HTR-8/SVneo (cell line): ENCODE data around the gene EVI5.

Source experiments
- DNase-seq: peaks from one replicate; pipeline ENCODE4 v3.0.0; 2011; ENCODE audit warnings: low spot score, mixed read lengths; ENCODE audit not compliant: insufficient read length
- FAIRE-seq: peaks from 2 replicates; lab custom pipeline; 2011; peaks lifted over from hg19 to GRCh38; lab: Jason Lieb, UNC

Gene EVI5

DNA sequence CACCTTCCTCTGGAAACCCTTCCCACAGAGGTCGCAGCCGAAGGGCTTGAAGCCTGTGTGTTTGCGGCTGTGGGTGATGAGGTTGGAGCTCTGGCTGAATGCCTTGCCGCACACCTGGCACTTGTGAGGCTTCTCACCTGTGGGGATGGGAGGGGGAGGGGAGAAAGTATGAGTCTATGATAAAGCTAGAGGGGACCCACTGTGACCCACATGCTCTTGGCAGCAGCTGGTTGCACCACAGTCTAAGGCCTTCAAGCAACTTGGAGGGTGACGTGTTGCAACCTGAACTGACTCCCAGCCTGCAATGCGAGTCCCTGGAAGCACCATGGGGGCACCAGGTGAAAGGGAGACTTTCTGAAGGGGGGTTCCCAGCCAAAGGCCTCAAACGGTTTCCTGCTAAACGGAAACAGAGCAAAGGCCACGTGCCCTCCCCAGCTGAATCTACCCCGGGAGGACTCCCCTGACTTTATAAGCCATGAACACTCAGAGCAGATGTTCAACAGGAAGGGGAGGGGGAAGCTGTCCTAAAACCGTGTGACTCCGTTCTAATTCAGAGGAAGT lies 308.8 kb downstream of the EVI5 start:
- FAIRE-seq, result no peak

DNA sequence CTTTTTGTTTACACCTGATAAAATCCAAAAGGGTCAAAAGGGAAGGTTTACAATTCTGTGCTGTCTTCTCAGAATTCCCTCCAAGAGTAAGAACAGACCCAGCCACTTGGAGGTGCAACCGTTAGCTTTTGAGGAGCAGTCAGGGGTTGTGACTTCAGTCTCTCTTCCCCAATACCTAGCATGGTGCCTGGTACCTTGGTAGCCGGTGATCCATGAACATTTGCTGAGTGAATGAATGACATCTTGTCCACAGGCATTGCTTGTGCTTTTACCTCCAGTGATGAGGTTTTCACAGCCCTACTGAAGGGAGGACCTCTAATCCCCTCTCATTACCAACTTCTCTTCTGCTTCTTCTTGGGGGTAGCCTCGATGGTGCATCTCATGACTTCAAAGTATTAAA lies 309.9 kb downstream of the EVI5 start:
- DNase-seq, result no peak
- FAIRE-seq, result no peak

More for the DNA sequence above, 308.8 kb downstream of the EVI5 start:
- DNase-seq, result no peak

DNA sequence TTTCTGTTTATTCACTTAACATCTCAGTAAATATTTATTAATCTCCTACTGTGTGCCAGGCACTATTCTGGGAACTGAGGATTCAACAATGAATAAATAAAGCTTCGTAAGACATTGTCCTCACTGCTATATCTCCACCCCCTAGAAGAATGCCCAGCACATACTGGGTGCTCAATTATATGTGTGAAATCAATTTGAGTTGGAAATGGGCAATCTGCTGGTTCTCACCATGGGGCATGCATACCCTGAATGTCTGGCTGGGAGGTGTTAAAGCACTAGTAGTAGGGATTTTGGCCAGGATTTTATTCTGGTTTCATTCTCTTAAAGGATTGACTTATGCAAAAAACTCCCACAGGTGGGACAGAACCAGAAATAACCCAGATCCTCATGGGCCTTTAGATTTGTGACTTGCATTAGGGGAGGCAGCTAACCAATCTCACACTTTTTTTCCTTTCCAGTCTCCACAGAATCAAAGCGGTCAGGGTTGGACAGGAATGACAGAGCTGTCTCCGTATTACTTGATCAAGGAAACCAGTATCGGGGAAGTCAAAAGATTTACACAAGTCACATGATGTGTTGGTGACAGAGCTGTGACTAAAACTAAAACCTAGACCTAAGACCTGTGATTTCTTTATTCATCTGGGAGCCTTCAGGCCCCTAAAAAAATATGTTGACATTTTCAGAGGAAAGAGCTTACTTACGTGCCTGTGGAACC lies 311.0 kb downstream of the EVI5 start:
- DNase-seq, result no peak
- FAIRE-seq, result no peak

DNA sequence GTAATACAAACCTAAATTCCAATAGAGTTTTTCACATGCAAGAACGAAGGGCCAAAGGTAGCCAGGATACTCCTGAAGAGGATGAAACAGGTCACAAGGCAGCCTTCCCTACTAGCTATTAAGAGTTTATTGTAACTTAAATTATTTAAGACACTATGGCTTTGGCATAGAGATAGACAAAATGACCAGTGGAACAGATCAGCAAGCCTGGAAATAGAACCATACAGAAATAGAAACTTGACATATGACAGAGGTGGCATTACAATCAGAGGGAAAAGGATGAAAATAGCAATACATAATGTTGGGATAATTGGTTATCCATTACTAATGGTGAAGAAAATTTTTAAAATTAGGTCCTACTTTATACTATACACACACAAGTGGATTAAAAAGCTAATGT lies 314.7 kb downstream of the EVI5 start:
- FAIRE-seq (no peak), DNase-seq (no peak)

DNA sequence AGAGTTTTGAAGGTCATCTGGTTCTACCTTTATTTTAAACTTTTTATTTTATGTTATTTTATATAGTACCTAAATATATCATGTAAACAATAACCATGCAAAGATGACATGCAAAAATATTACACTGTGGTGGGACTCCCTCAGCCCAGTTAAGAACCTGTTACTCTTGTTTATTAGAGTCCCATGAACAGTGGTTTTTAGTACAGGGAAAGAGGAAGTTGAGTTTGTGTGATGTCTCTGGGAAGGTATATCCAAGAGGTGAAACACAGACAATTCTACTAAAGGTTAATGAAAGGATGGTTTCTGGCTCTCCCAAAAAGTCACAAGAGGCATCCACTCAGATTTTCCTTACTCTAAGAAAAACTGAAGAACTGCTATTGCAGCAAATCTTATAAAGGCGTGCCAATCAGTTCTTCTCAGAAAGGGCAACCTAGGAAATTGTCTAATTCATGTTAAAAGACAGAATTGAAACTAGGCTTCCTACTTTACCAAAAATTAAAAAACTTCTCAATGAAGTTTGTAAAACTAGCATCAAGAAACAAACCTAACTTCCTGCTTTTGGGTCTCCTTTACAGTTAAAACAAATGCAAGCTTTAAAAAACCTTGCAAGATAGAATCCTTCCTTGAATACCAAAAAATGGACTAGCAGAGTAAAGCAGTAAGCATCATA lies 318.1 kb downstream of the EVI5 start:
- no peak for DNase-seq
- no peak for FAIRE-seq

DNA sequence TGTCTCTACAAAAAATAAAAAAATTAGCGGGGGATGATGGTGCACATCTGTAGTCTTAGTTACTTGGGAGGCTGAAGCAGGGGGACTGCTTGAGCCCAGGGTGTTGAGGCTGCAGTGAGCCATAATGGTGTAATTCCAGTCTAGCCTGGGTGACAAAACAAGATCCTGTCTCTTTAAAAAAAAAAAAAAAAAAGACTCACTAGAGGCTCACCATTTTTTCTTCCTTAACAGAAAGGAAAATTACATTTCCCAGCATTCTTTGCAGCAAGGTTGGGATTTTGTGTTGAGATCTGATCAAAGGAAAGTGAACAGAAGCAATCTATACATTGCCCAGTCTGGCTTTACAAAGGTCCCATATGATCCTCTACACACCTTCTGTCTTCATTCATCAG lies 319.7 kb downstream of the EVI5 start:
- FAIRE-seq (no peak), DNase-seq (no peak)

DNA sequence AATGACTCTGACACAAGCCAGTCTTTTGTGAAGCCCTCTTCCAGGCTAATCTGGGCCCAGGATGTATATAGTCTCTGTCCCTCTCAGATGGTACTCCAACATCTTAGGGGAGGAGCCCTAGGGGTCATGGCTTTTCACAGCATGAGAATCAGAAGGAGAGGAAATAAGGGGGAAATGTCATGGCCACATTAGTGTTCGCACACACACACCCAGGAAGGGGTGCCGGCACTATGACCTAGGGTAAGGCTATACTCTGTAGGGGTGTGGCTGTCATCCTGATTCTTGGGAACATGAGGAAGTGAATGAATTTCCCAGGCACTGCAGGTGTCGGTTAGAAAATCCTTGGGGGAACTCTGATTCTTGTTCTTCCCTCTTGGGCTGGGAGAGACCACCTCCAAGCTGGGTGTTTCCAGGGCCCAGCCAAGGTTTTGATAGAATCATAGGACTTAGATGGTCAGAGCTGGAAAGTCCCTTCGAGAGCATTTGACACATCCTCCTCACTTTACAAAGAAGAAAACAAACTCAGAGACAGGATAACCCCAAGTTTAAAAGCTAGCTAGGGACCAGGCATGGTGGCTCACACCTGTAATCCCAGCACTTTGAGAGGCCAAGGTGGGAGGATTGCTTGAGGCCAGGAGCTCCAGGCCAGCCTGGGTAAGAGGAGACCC lies 320.2 kb downstream of the EVI5 start:
- no peak for DNase-seq
- no peak for FAIRE-seq

DNA sequence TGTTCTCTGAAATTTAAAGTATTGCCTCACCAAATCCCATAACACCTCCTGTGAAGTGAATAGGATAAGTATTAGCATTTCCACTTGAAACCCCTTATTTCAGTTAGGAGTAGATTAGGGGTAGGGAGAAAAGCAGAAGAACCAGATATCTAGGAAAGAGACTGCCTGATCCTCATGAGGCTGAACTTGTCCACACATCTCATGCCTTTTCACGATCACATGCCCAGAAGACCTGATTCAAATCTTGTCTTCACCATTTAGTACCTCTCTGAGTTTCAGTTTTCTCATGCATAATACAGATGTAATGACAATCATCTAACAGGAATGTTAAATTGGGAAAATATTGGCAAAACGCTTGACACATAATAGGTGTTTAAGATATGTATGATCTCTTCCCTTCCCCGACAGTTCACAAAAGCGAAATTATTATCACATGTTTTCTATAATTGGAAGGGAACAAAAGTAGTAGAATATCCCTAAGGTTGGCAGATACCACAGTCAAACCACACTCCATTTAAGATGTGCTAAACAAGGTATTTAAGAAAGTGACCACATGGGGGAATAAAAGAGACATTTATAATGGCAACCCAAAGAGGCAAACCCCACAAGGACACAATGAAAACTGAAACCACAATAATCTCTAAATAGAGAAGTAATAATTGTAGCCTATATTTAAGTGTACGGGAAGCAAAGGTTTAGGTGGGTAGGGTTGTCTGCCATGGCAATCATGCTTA lies 323.4 kb downstream of the EVI5 start:
- FAIRE-seq (no peak), DNase-seq (no peak)

DNA sequence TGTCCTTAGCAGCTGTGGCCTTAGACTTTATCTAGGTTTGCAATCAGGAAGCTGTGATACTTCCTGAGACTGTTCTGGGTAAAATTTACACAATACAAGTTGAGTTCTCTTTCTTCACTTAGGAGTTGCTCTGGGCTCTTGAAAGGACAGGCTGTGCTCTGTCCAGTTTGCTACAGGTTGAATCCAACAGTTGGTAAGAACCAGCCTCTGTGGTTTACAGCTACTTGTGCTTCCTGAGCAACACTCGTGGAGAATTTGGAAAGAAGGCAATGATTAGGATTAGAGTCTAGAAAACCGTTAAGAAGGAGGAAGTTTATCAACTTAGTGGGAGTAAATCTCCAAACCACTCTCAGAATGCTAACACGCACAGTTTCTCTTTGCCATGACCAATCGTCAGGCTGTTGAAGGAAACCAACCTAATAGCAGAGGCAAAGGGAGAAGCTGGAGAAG lies 325.0 kb downstream of the EVI5 start:
- FAIRE-seq, result no peak
- DNase-seq, result no peak
